ENCODE results near the gene MDH1. TPM values are rescaled to one million over a fixed set of nuclear protein-coding genes. Genes with fewer than 3 reads are reported as not detected.

MDH1 gene
- total RNA-seq: 273 and 277 TPM in 2 replicates

DNA sequence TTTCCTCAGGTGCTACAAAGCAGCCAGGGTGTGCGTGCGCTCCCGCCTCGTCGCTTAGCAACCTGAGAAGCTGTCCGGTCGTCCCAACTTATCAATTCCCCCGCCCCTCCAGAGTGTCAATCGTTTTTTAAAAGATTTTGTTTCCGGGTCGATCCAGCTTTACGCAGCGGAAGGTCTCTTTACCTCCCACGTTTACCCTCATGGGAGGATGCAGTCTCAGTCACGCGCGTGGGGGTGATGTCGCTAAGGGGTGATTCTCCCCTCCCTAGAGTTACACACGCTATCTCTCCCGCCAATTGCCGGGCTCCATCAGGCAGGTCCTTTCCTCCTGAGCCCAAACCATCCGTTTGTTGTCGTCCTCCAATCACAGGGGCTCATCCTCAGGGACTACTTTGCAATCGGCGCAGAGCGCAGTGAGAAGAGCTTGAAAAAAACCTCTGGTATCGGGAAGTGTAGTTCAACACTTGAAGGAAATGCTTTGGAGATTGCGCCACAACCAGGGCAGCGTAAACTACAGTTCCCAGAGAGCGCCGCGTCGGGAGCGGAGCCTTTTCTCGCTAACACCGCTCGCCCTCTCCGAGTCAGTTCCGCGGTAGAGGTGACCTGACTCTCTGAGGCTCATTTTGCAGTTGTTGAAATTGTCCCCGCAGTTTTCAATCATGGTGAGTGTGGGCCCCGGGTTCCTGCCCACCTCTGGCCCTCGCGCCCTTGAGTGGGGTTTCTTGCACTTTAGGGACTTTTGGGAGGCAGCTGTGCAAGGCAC is at the start of gene MDH1, which contains the start of gene WDPCP:
MDH1 (plus strand) TSS at position 579 of the 763 bp plus-strand sequence; CDS start at position 660, 81 bp downstream.
WDPCP (minus strand) TSS at position 93 of the 763 bp plus-strand sequence. CDS start 206 bp downstream, outside the sequence.

Other genes starting within 250 kb of the MDH1 start
- gene WDPCP, start 486 bp upstream of the MDH1 start, total RNA-seq: 1.9 and 2.9 TPM in 2 replicates

Data from myometrial cell (primary cell).